Epithelial cell of proximal tubule (primary cell): ENCODE data around the gene MYL3. TPM values are rescaled to one million over a fixed set of nuclear protein-coding genes. Genes with fewer than 3 reads are reported as not detected.

Experiments used
- DNase-seq: peaks from one replicate; pipeline ENCODE4 v3.0.0-alpha.2; 2011; ENCODE audit warnings: low read depth
- H3K4me3 ChIP-seq: 2 replicates; pipeline ENCODE4 v1.5.1; 2011; ENCODE audit warnings: low read depth, mild to moderate bottlenecking, low read length
- CTCF ChIP-seq: conservative IDR thresholded peaks from 2 replicates; pipeline ENCODE4 v1.5.1; 2012; ENCODE audit warnings: low read depth, mild to moderate bottlenecking, low read length
- total RNA-seq: library from RNA; depleted of rRNA; stranded (reverse); fragments of >200 nt; gene quantifications from 2 replicates; pipeline ENCODE4 v1.2.3, GENCODE V29; 2015

The MYL3 gene
- total RNA-seq, 1 donor from 2014 or later: 4.2 TPM

GRCh38 chr3:46877406-46878125 is 14.3 kb upstream of the MYL3 start, which contains the start of gene PTH1R:
Gene PTH1R (plus strand): TSS chr3:46877721. CDS start chr3:46883560, 5,839 bp downstream.
- H3K4me3 ChIP-seq: no peak within 1 kb of the TSS

GRCh38 chr3:46876313-46877300 is 13.4 kb upstream of the MYL3 start:
- TF ChIP-seq CTCF: no peak
- H3K4me3 ChIP-seq: no peak overlapping the region
- no peak for DNase-seq

More at GRCh38 chr3:46877406-46878125, 14.3 kb upstream of the MYL3 start, which contains the start of gene PTH1R:
- no peak for TF ChIP-seq CTCF
- DNase-seq: no peak

- no peak overlapping the region for H3K4me3 ChIP-seq
- no peak for DNase-seq
- TF ChIP-seq CTCF: no peak
Observed at GRCh38 chr3:46875560-46875959, 12.3 kb upstream of the MYL3 start.

DNA sequence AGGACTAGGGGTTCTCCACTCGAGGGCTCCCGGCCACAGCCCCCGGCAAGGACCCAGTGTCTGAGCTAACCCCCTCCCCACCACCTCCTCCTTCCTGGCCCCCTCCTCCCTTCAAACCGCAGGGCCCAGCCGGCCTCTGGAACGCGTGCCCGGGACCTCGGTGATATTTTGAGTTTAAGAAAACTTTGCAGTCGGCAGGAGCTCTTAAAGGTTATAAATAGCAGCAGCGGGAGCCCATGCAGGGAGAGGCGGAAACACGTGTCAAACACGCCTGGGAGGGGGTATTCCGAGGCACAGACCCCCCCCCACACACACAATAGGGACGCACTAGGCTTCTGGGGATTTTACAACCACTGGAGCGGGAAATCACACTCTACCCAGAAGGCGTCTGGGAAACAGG is 11.2 kb upstream of the MYL3 start:
- no peak for DNase-seq
- no peak for TF ChIP-seq CTCF
- no peak overlapping the region for H3K4me3 ChIP-seq

GRCh38 chr3:46873521-46873920 is 10.3 kb upstream of the MYL3 start:
- no peak for DNase-seq
- no peak overlapping the region for H3K4me3 ChIP-seq
- no peak for TF ChIP-seq CTCF

- H3K4me3 ChIP-seq: no peak overlapping the region
- TF ChIP-seq CTCF: no peak
- no peak for DNase-seq
Observed at GRCh38 chr3:46871222-46871621, 8.0 kb upstream of the MYL3 start.
